HEK293 (cell line): Measurements from ENCODE around the gene FOXN1.
A peak's percentile ranks its signal among the peaks of the same experiment; 100 is the strongest.

Experiments
- CTCF ChIA-PET: fragments of 350-600 bp; formaldehyde crosslinking; extraction: SDS; loops from one replicate; lab custom pipeline; 2021; ENCODE audit warnings: antibody characterized with exemption; lab: Yijun Ruan, JAX
- POLR2A ChIA-PET: fragments of 300-600 bp; formaldehyde crosslinking; extraction: SDS; loops from one replicate; lab custom pipeline; 2020; ENCODE audit warnings: antibody characterized with exemption, inconsistent platforms; lab: Yijun Ruan, JAX
- H3K27ac ChIP-seq: fragments of 200-500 bp; sonication (Bioruptor generic); 2 replicates; pipeline ENCODE4 v1.5.1; 2014; ENCODE audit warnings: low read depth, low read length, control low read depth, inconsistent platforms; ENCODE audit errors: extremely low read depth
- H3K36me3 ChIP-seq, 2 experiments: fragments of 200-500 bp in 1 of 2; sonication (Bioruptor generic) in 1 of 2; 1 replicate in 1 of 2; 2 replicates in 1 of 2; pipeline ENCODE4 v1.5.1; 2014 to 2017; ENCODE audit warnings: inconsistent platforms in 2 of 2, low read length in 2 of 2; ENCODE audit not compliant: control insufficient read depth in 2 of 2, insufficient read depth in 1 of 2
- H3K4me1 ChIP-seq: fragments of 200-500 bp; sonication (Bioruptor generic); 2 replicates; pipeline ENCODE4 v1.5.1; 2014; ENCODE audit warnings: mild to moderate bottlenecking, low read length, inconsistent platforms; ENCODE audit not compliant: control insufficient read depth, insufficient read depth
- H3K4me3 ChIP-seq: 2 replicates; pipeline ENCODE4 v1.5.1; 2011; ENCODE audit warnings: low read depth, mild to moderate bottlenecking, control low read depth, low read length, moderate library complexity
- H3K9me3 ChIP-seq: fragments of 200-500 bp; sonication (Bioruptor generic); 2 replicates; pipeline ENCODE4 v1.5.1; 2014; ENCODE audit warnings: low read depth, low read length, inconsistent platforms; ENCODE audit not compliant: control insufficient read depth, insufficient read depth
- BCL11A ChIP-seq: fragments of 450-650 bp; formaldehyde crosslinking; IDR thresholded peaks from 2 replicates; pipeline ENCODE4 v1.5.1; 2016; ENCODE audit warnings: low read depth, missing biosample characterization, missing genetic modification characterization
- YY2 ChIP-seq: fragments of 450-650 bp; formaldehyde crosslinking; IDR thresholded peaks from 2 replicates; pipeline ENCODE4 v1.5.1; 2016; ENCODE audit warnings: missing biosample characterization, missing genetic modification characterization
- ZBTB1 ChIP-seq: fragments of 450-650 bp; formaldehyde crosslinking; IDR thresholded peaks from 2 replicates; pipeline ENCODE4 v1.5.1; 2016; ENCODE audit warnings: missing biosample characterization, missing genetic modification characterization
- ZBTB8A ChIP-seq: fragments of 450-650 bp; formaldehyde crosslinking; IDR thresholded peaks from 2 replicates; pipeline ENCODE4 v1.5.1; 2016; ENCODE audit warnings: missing biosample characterization, missing genetic modification characterization
- ZNF10 ChIP-seq: fragments of 450-650 bp; formaldehyde crosslinking; IDR thresholded peaks from 2 replicates; pipeline ENCODE4 v1.5.1; 2017; ENCODE audit warnings: missing biosample characterization, missing genetic modification characterization
- ZNF221 ChIP-seq: fragments of 450-650 bp; formaldehyde crosslinking; IDR thresholded peaks from 2 replicates; pipeline ENCODE4 v1.5.1; 2017; ENCODE audit warnings: missing biosample characterization, missing genetic modification characterization, borderline replicate concordance
- ZNF24 ChIP-seq: fragments of 450-650 bp; formaldehyde crosslinking; IDR thresholded peaks from 2 replicates; pipeline ENCODE4 v1.5.1; 2016; ENCODE audit warnings: missing biosample characterization, missing genetic modification characterization
- ZNF274 ChIP-seq, 2 experiments: fragments of 200-500 bp in 1 of 2; fragments of 450-650 bp in 1 of 2; sonication (Bioruptor generic) in 1 of 2; formaldehyde crosslinking in 1 of 2; IDR thresholded peaks; 2 replicates each; pipeline versions ENCODE4 v1.5.1 to v1.6.1; 2014 to 2016; ENCODE audit warnings: borderline replicate concordance in 1 of 2, inconsistent platforms in 1 of 2, low read length in 1 of 2, missing biosample characterization in 1 of 2, missing genetic modification characterization in 1 of 2
- ZNF341 ChIP-seq: fragments of 450-650 bp; formaldehyde crosslinking; IDR thresholded peaks from 2 replicates; pipeline ENCODE4; 2016; ENCODE audit warnings: low read depth, missing biosample characterization, missing genetic modification characterization
- ZNF596 ChIP-seq: fragments of 450-650 bp; IDR thresholded peaks from 2 replicates; pipeline ENCODE4 v1.5.0; 2018; ENCODE audit warnings: missing biosample characterization, mild to moderate bottlenecking, missing genetic modification characterization, moderate library complexity
- ZNF654 ChIP-seq: fragments of 450-650 bp; formaldehyde crosslinking; IDR thresholded peaks from 2 replicates; pipeline ENCODE4 v1.5.1; 2016; ENCODE audit warnings: low read depth, missing biosample characterization, missing genetic modification characterization
- ZNF776 ChIP-seq: fragments of 450-650 bp; formaldehyde crosslinking; IDR thresholded peaks from 2 replicates; pipeline ENCODE4 v1.5.0; 2017; ENCODE audit warnings: missing biosample characterization, missing genetic modification characterization, borderline replicate concordance
- ZNF830 ChIP-seq: fragments of 450-650 bp; IDR thresholded peaks from 2 replicates; pipeline ENCODE4 v1.5.0; 2018; ENCODE audit warnings: missing biosample characterization, missing genetic modification characterization, low read depth, mild to moderate bottlenecking, moderate library complexity
- TF ChIP-seq, protein P1 (sequence below): fragments of 450-650 bp; formaldehyde crosslinking; IDR thresholded peaks from 2 replicates; pipeline ENCODE4 v1.5.1; 2016; ENCODE audit warnings: missing biosample characterization, missing genetic modification characterization
- TF ChIP-seq, protein P2 (sequence below): fragments of 450-650 bp; formaldehyde crosslinking; IDR thresholded peaks from 2 replicates; pipeline ENCODE4 v1.5.1; 2016; ENCODE audit warnings: missing biosample characterization, missing genetic modification characterization
- TF ChIP-seq, protein P3 (sequence below): fragments of 450-650 bp; formaldehyde crosslinking; IDR thresholded peaks from 2 replicates; pipeline ENCODE4 v1.5.1; 2016; ENCODE audit warnings: missing biosample characterization, missing genetic modification characterization
- TF ChIP-seq, protein P4 (sequence below): fragments of 450-650 bp; formaldehyde crosslinking; IDR thresholded peaks from 2 replicates; pipeline ENCODE4 v1.5.1; 2016; ENCODE audit warnings: missing biosample characterization, missing genetic modification characterization
- TF ChIP-seq, protein P5 (sequence below): fragments of 450-650 bp; formaldehyde crosslinking; IDR thresholded peaks from 2 replicates; pipeline ENCODE4 v1.5.1; 2016; ENCODE audit warnings: missing biosample characterization, missing genetic modification characterization
- TF ChIP-seq, protein P6 (sequence below): fragments of 450-650 bp; formaldehyde crosslinking; IDR thresholded peaks from 2 replicates; pipeline ENCODE4 v1.5.1; 2017; ENCODE audit warnings: missing biosample characterization, missing genetic modification characterization

FOXN1 gene

DNA sequence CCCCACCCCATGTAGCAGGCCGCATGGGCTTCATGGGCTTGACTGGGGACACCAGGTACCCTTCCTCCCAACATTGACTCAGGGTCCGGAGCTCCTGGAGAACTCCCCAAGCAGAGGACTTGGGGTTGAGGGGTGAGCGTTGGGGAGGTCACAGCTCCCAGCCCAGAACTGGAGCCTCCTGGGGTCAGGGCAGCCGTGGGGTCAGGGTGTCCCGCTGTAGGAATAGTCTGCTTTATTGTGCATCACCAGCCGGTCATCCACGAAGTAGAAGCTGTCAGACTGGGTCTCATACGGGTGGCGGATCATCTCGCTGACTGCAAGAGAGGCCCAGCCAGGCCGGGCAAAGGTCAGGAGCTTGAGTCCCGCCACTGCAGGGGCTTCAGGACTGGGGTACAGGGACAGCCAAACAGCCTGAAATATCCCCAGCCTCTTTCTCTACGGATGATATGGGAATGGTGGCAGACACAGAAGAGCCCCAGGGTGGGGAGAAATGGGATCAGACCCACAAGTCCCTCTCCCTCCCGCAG is 41.0 kb downstream of the FOXN1 start (continued):
- TF ChIP-seq ZNF274 (IDR thresholded peaks at IDR 0.05; ENCODE audit: low read length) (no peak), ZNF274 (tag by site-specific recombination; IDR thresholded peaks at IDR 0.05; ENCODE audit: borderline replicate concordance) (no peak), ZNF776 (tag by site-specific recombination) (no peak), BCL11A (tag by site-specific recombination) (no peak), ZNF596 (no peak)
- TF ChIP-seq, protein P1, sequence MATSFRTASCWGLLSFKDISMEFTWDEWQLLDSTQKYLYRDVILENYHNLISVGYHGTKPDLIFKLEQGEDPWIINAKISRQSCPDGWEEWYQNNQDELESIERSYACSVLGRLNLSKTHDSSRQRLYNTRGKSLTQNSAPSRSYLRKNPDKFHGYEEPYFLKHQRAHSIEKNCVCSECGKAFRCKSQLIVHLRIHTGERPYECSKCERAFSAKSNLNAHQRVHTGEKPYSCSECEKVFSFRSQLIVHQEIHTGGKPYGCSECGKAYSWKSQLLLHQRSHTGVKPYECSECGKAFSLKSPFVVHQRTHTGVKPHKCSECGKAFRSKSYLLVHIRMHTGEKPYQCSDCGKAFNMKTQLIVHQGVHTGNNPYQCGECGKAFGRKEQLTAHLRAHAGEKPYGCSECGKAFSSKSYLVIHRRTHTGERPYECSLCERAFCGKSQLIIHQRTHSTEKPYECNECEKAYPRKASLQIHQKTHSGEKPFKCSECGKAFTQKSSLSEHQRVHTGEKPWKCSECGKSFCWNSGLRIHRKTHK (tag by site-specific recombination): no peak

DNA sequence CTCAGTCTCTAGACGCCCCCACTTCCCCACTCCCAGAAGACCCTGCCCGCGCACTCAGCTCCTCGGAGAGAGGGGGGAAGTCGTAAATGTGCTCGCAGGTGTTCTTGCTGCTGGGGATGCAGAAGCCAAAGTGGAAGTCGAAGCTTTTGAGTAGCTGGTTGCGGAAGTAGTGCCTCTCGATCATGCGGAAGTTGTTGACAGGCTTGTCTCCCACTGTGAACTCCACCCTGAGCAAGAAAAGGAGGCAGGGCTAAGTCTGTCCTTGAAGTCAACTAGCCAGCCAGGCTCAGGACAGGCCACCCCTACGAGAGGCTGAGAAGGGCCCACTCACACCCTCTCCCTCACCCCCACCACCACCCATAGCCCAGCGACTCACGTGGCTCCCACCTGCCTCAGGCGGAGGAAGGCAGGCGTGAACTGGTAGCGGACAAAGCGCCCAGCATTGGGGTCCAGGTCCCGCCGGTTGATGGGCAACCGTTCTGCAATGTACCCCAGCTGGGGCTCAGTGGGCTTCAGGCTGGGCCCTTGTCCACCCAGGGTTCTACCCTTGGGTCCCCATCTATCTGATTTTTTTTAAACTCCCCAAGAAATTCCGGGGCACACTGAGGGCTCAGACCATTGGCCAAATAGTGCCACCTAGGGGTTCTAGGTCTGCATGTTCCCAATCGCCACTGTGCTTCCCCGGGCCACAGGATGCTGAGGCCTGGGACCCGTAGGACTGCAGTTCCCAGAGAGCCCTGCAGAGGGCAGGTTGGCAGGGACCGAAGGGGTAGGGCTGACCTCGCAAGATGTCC is 41.7 kb downstream of the FOXN1 start:
- H3K27ac ChIP-seq: no peak overlapping the region
- no peak overlapping the region for H3K4me3 ChIP-seq
- ChIA-PET POLR2A (interaction anchor here (1.1 to 8.9 kb wide), 2 partner anchors 24 to 97 kb away, joined by 3 to 68 read pairs; partner anchors contain the start of genes BLTP2 and PIGS), CTCF (interaction anchor here (0.6 to 6.8 kb wide), 29 partner anchors 8 to 511 kb away, joined by 3 to 46 read pairs (median 4); partner anchors contain the start of genes PIGS and RSKR)
- TF ChIP-seq, protein P2, sequence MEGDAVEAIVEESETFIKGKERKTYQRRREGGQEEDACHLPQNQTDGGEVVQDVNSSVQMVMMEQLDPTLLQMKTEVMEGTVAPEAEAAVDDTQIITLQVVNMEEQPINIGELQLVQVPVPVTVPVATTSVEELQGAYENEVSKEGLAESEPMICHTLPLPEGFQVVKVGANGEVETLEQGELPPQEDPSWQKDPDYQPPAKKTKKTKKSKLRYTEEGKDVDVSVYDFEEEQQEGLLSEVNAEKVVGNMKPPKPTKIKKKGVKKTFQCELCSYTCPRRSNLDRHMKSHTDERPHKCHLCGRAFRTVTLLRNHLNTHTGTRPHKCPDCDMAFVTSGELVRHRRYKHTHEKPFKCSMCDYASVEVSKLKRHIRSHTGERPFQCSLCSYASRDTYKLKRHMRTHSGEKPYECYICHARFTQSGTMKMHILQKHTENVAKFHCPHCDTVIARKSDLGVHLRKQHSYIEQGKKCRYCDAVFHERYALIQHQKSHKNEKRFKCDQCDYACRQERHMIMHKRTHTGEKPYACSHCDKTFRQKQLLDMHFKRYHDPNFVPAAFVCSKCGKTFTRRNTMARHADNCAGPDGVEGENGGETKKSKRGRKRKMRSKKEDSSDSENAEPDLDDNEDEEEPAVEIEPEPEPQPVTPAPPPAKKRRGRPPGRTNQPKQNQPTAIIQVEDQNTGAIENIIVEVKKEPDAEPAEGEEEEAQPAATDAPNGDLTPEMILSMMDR: peak; percentile 91
- TF ChIP-seq, protein P3, sequence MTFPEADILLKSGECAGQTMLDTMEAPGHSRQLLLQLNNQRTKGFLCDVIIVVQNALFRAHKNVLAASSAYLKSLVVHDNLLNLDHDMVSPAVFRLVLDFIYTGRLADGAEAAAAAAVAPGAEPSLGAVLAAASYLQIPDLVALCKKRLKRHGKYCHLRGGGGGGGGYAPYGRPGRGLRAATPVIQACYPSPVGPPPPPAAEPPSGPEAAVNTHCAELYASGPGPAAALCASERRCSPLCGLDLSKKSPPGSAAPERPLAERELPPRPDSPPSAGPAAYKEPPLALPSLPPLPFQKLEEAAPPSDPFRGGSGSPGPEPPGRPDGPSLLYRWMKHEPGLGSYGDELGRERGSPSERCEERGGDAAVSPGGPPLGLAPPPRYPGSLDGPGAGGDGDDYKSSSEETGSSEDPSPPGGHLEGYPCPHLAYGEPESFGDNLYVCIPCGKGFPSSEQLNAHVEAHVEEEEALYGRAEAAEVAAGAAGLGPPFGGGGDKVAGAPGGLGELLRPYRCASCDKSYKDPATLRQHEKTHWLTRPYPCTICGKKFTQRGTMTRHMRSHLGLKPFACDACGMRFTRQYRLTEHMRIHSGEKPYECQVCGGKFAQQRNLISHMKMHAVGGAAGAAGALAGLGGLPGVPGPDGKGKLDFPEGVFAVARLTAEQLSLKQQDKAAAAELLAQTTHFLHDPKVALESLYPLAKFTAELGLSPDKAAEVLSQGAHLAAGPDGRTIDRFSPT: 0 out of 2 replicates have a peak, but pooled peaks have one; percentile 11
- peak; percentile 35 for TF ChIP-seq ZNF654 (tag by site-specific recombination)
- TF ChIP-seq, protein P4, sequence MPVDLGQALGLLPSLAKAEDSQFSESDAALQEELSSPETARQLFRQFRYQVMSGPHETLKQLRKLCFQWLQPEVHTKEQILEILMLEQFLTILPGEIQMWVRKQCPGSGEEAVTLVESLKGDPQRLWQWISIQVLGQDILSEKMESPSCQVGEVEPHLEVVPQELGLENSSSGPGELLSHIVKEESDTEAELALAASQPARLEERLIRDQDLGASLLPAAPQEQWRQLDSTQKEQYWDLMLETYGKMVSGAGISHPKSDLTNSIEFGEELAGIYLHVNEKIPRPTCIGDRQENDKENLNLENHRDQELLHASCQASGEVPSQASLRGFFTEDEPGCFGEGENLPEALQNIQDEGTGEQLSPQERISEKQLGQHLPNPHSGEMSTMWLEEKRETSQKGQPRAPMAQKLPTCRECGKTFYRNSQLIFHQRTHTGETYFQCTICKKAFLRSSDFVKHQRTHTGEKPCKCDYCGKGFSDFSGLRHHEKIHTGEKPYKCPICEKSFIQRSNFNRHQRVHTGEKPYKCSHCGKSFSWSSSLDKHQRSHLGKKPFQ (tag by site-specific recombination): 0 out of 2 replicates have a peak, but pooled peaks have one; percentile 16
- no peak for TF ChIP-seq ZNF341 (tag by site-specific recombination)
- no peak for TF ChIP-seq ZNF10 (tag by site-specific recombination)
- H3K4me1 ChIP-seq: peaks cover 10% of the 10 kb centered on the region
- peaks cover 5 to 23% of the 10 kb centered on the region in 2 experiments for H3K36me3 ChIP-seq
- H3K9me3 ChIP-seq: no peaks in the 10 kb centered on the region

DNA sequence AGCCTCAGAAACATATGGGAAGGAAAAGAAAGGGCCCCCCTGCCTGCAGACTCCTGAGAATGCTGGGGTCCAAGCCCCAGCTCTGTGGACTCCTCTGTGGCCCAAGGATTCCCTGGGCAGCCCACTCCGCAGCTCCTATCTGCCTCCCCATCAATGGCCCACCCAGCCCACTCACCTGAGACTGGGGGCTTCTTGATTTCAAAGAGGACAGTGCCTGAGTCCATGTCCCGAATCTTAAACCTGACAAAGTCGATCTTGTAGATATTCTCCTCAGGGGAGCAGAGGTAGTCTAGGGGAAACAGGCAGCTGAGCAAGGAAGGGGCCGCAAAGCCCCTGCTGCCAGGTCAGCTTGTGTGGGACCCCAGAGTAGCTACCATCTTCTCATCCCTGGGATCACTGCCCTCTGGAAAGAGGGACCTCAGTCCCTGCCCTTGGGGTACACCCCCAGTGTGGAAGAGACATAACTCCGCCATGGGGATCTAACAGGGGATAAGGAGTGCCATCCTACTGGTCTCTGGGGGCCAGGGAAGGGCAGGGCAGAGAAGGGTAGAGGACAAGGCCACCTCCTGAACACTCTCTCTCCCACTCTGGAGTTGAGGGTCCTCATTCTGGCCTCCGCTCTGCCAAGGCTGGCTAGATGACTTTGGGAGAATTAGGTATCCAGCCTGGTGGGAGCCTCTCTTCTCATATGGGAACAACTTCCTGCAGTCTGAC is 42.4 kb downstream of the FOXN1 start:
- CTCF ChIA-PET: interaction anchor here (0.5 to 6.8 kb wide), 20 partner anchors 8 to 510 kb away, joined by 3 to 46 read pairs (median 4); partner anchors contain the start of genes PIGS and RSKR
- Histone ChIP-seq H3K36me3 (peaks cover 10 to 29% of the 10 kb centered on the region in 2 experiments), H3K27ac (no peak overlapping the region), H3K9me3 (no peaks in the 10 kb centered on the region), H3K4me1 (peaks cover 14% of the 10 kb centered on the region), H3K4me3 (no peak overlapping the region)
- POLR2A ChIA-PET: interaction anchor here (8.9 kb wide), 1 partner anchor 23 kb away, joined by 68 read pairs; the partner anchor contains the start of gene PIGS
- TF ChIP-seq, protein P5, sequence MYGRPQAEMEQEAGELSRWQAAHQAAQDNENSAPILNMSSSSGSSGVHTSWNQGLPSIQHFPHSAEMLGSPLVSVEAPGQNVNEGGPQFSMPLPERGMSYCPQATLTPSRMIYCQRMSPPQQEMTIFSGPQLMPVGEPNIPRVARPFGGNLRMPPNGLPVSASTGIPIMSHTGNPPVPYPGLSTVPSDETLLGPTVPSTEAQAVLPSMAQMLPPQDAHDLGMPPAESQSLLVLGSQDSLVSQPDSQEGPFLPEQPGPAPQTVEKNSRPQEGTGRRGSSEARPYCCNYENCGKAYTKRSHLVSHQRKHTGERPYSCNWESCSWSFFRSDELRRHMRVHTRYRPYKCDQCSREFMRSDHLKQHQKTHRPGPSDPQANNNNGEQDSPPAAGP (tag by site-specific recombination): no peak
- TF ChIP-seq ZNF830 (no peak), ZNF221 (tag by site-specific recombination) (no peak), ZNF24 (no peak), YY2 (no peak), ZBTB1 (no peak), ZNF341 (tag by site-specific recombination) (no peak), ZBTB8A (tag by site-specific recombination) (no peak)
- TF ChIP-seq, protein P6, sequence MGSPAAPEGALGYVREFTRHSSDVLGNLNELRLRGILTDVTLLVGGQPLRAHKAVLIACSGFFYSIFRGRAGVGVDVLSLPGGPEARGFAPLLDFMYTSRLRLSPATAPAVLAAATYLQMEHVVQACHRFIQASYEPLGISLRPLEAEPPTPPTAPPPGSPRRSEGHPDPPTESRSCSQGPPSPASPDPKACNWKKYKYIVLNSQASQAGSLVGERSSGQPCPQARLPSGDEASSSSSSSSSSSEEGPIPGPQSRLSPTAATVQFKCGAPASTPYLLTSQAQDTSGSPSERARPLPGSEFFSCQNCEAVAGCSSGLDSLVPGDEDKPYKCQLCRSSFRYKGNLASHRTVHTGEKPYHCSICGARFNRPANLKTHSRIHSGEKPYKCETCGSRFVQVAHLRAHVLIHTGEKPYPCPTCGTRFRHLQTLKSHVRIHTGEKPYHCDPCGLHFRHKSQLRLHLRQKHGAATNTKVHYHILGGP (tag by site-specific recombination): no peak
